Neural crest cell (in vitro differentiated cells): ENCODE results near the gene MRAP. TPM values are rescaled to one million over a fixed set of nuclear protein-coding genes. Genes with fewer than 3 reads are reported as not detected.
"Not testable (repeated sequence)": the region's sequence is repeated elsewhere in the genome, so short reads cannot be mapped to it uniquely, and the experiment has no call there.

Source experiments
- DNase-seq: peaks from one replicate; pipeline ENCODE4 v3.0.0; 2021; ENCODE audit warnings: low read depth, mixed read lengths, low spot score
- H3K27ac Mint-ChIP-seq: one replicate; pipeline ENCODE4 v1.8.0; 2021; ENCODE audit warnings: mild to moderate bottlenecking, mixed read lengths; ENCODE audit not compliant: unreplicated experiment
- H3K27me3 Mint-ChIP-seq: 2 replicates; pipeline ENCODE4 v1.8.0; 2021; ENCODE audit warnings: low read depth, mild to moderate bottlenecking, mixed read lengths
- H3K36me3 Mint-ChIP-seq: 2 replicates; pipeline ENCODE4 v1.8.0; 2021; ENCODE audit warnings: low read depth, mild to moderate bottlenecking, mixed read lengths
- H3K4me1 Mint-ChIP-seq: 2 replicates; pipeline ENCODE4 v1.8.0; 2021; ENCODE audit warnings: mixed read lengths
- H3K4me3 Mint-ChIP-seq: one replicate; pipeline ENCODE4 v1.8.0; 2021; ENCODE audit warnings: mild to moderate bottlenecking, mixed read lengths
- H3K9me3 Mint-ChIP-seq: 2 replicates; pipeline ENCODE4 v1.8.0; 2021; ENCODE audit warnings: mixed read lengths
- total RNA-seq: library from RNA; stranded (reverse); gene quantifications from 2 replicates; pipeline ENCODE4 v1.2.1, GENCODE V29; 2021
- TF ChIP-seq, protein P1 (sequence below): fragments of 200-600 bp; sonication (generic); conservative IDR thresholded peaks from 2 replicates; pipeline ENCODE4 v1.5.0; 2021; ENCODE audit warnings: antibody characterized with exemption, mild to moderate bottlenecking

MRAP gene
- total RNA-seq, 1 donor from 2014 or later, result not detected

- TF ChIP-seq, protein P1, sequence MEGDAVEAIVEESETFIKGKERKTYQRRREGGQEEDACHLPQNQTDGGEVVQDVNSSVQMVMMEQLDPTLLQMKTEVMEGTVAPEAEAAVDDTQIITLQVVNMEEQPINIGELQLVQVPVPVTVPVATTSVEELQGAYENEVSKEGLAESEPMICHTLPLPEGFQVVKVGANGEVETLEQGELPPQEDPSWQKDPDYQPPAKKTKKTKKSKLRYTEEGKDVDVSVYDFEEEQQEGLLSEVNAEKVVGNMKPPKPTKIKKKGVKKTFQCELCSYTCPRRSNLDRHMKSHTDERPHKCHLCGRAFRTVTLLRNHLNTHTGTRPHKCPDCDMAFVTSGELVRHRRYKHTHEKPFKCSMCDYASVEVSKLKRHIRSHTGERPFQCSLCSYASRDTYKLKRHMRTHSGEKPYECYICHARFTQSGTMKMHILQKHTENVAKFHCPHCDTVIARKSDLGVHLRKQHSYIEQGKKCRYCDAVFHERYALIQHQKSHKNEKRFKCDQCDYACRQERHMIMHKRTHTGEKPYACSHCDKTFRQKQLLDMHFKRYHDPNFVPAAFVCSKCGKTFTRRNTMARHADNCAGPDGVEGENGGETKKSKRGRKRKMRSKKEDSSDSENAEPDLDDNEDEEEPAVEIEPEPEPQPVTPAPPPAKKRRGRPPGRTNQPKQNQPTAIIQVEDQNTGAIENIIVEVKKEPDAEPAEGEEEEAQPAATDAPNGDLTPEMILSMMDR, result peak; percentile 57
- Mint-ChIP-seq H3K4me1 (peaks cover 16% of the 10 kb centered on the region), H3K27me3 (no peaks in the 10 kb centered on the region), H3K36me3 (peaks cover 7% of the 10 kb centered on the region), H3K9me3 (no peaks in the 10 kb centered on the region), H3K4me3 (peak overlapping the region; percentile 15), H3K27ac (peak overlapping the region; percentile 63)
- peak; percentile 50 for DNase-seq
These were observed 7.5 kb downstream of the MRAP start for GRCh38 chr21:32306021-32306780.

GRCh38 chr21:32307706-32308105 lies 9.1 kb downstream of the MRAP start:
- Mint-ChIP-seq H3K4me3 (no peak overlapping the region), H3K27ac (no peak overlapping the region)
- no peak for DNase-seq

GRCh38 chr21:32308696-32309095 lies 10.0 kb downstream of the MRAP start:
- H3K27ac Mint-ChIP-seq, result no peak overlapping the region
- H3K36me3 Mint-ChIP-seq, result peaks cover 2% of the 10 kb centered on the region
- H3K9me3 Mint-ChIP-seq, result no peaks in the 10 kb centered on the region
- no peak for DNase-seq
- H3K27me3 Mint-ChIP-seq, result no peaks in the 10 kb centered on the region
- no peak overlapping the region for H3K4me3 Mint-ChIP-seq
- H3K4me1 Mint-ChIP-seq, result peaks cover 16% of the 10 kb centered on the region
- TF ChIP-seq, protein P1, result no peak

More at GRCh38 chr21:32307706-32308105, 9.1 kb downstream of the MRAP start:
- H3K4me1 Mint-ChIP-seq, result peaks cover 16% of the 10 kb centered on the region
- no peaks in the 10 kb centered on the region for H3K27me3 Mint-ChIP-seq
- peaks cover 5% of the 10 kb centered on the region for H3K36me3 Mint-ChIP-seq
- TF ChIP-seq, protein P1, result no peak
- no peaks in the 10 kb centered on the region for H3K9me3 Mint-ChIP-seq

GRCh38 chr21:32309906-32310460 lies 11.3 kb downstream of the MRAP start:
- no peaks in the 10 kb centered on the region for H3K9me3 Mint-ChIP-seq
- peaks cover 2% of the 10 kb centered on the region for H3K36me3 Mint-ChIP-seq
- no peaks in the 10 kb centered on the region for H3K27me3 Mint-ChIP-seq
- H3K4me1 Mint-ChIP-seq, result peaks cover 16% of the 10 kb centered on the region
- DNase-seq, result no peak
- H3K4me3 Mint-ChIP-seq, result no peak overlapping the region
- no peak overlapping the region for H3K27ac Mint-ChIP-seq
- TF ChIP-seq, protein P1, result no peak

DNA sequence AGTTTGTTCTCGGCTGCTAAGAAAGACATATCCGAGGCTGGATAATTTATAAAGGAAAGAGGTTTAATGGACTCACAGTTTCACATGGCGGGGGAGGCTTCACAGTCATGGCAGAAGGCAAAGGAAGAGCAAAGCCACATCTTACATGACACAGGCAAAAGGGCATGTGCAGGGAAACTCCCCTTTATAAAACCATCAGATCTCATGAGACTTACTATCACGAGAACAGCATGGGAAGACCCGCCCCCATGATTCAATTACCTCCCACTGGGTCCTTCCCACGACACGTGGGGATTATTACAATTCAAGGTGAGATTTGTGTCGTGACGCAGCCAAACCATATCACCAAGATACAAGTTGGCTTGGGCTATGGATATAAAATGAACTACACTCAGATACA lies 12.3 kb downstream of the MRAP start:
- H3K27ac Mint-ChIP-seq, H3K27me3 Mint-ChIP-seq, DNase-seq, H3K9me3 Mint-ChIP-seq, H3K4me3 Mint-ChIP-seq, H3K36me3 Mint-ChIP-seq: not testable (repeated sequence)
- peaks cover 12% of the 10 kb centered on the region for H3K4me1 Mint-ChIP-seq

DNA sequence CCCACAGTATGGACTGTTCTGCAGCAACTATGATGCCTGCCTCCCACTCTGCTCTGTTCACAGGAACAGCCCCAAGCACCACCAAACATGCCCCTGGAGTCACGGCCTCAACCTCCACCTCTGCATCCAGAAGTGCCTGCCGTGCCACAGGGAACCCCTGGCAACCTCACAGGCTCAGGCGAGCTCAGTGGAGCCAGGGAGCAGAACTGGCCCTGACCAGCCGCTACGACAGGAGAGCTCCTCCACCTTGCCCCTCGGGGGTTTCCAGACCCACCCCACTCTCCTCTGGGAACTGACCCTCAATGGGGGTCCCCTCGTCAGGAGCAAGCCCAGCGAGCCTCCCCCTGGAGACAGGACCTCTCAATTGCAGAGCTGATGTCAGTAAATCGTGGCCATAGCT lies 13.0 kb downstream of the MRAP start:
- H3K4me1 Mint-ChIP-seq, result peaks cover 5% of the 10 kb centered on the region
- H3K27ac Mint-ChIP-seq, result no peak overlapping the region
- no peak overlapping the region for H3K4me3 Mint-ChIP-seq
- TF ChIP-seq, protein P1, result no peak
- H3K36me3 Mint-ChIP-seq, result peaks cover 2% of the 10 kb centered on the region
- DNase-seq, result no peak
- H3K9me3 Mint-ChIP-seq, result no peaks in the 10 kb centered on the region
- no peaks in the 10 kb centered on the region for H3K27me3 Mint-ChIP-seq
